SU-DHL-6 (cell line): ENCODE measurements around the gene CDCA3.

ENCODE experiments used
- H2AFZ ChIP-seq: fragments of 200-600 bp; sonication (generic); 2 replicates; pipeline ENCODE4 v1.6.1; 2014; ENCODE audit warnings: low read depth, mild to moderate bottlenecking, moderate library complexity, mixed read lengths, antibody characterized with exemption, low read length; ENCODE audit not compliant: severe bottlenecking
- H3F3A ChIP-seq: fragments of 200-600 bp; shearing (Covaris generic); 2 replicates; pipeline ENCODE4 v1.6.0; 2016; ENCODE audit warnings: antibody characterized with exemption, mild to moderate bottlenecking; ENCODE audit not compliant: insufficient read depth
- H3K27ac ChIP-seq: fragments of 200-600 bp; sonication (generic); 2 replicates; pipeline ENCODE4 v1.5.1; 2016; ENCODE audit warnings: low read depth, mild to moderate bottlenecking, low read length, moderate library complexity, mixed read lengths
- H3K27me3 ChIP-seq: fragments of 200-600 bp; sonication (generic), shearing (Covaris generic); 2 replicates; pipeline ENCODE4 v1.6.0; 2014; ENCODE audit warnings: mild to moderate bottlenecking, low read length
- H3K36me3 ChIP-seq: fragments of 200-600 bp; sonication (generic); 2 replicates; pipeline ENCODE4 v1.6.1; 2014; ENCODE audit warnings: mild to moderate bottlenecking, low read length, mixed read lengths
- H3K4me2 ChIP-seq: fragments of 300-600, 200-600 bp; shearing (Covaris generic), sonication (generic); 2 replicates; pipeline ENCODE4 v1.6.0; 2014; ENCODE audit warnings: low read length, low read depth, mild to moderate bottlenecking; ENCODE audit not compliant: poor library complexity, severe bottlenecking
- H3K4me3 ChIP-seq: fragments of 200-600 bp; sonication (generic); 2 replicates; pipeline ENCODE4 v1.5.1; 2014; ENCODE audit warnings: antibody characterized with exemption, low read length, mild to moderate bottlenecking, mixed read lengths; ENCODE audit not compliant: insufficient read depth, poor library complexity, severe bottlenecking
- H3K79me2 ChIP-seq: fragments of 200-600 bp; sonication (generic); 2 replicates; pipeline ENCODE4 v1.6.1; 2014; ENCODE audit warnings: mild to moderate bottlenecking, low read length, moderate library complexity; ENCODE audit not compliant: insufficient read depth
- H3K9ac ChIP-seq: fragments of 200-600 bp; sonication (generic); 2 replicates; pipeline ENCODE4 v1.7.0; 2014; ENCODE audit warnings: mild to moderate bottlenecking, low read length
- H3K9me2 ChIP-seq: fragments of 200-600 bp; sonication (generic); replicated peaks from 2 replicates; pipeline ENCODE4 v1.6.1; 2014; ENCODE audit warnings: low read length; ENCODE audit not compliant: insufficient read depth
- H3K9me3 ChIP-seq: fragments of 200-600 bp; sonication (generic); 2 replicates; pipeline ENCODE4 v1.6.1; 2014; ENCODE audit warnings: low read length, mixed read lengths; ENCODE audit not compliant: insufficient read depth
- H4K20me1 ChIP-seq: fragments of 200-600 bp; sonication (generic); 2 replicates; pipeline ENCODE4 v1.6.1; 2014; ENCODE audit warnings: low read depth, mild to moderate bottlenecking, antibody characterized with exemption, low read length, moderate library complexity, mixed read lengths
- EZH2phosphoT487 ChIP-seq: fragments of 200-600 bp; sonication (generic), shearing (Covaris generic); conservative IDR thresholded peaks from 2 replicates; pipeline ENCODE4 v1.6.1; 2018; ENCODE audit warnings: mild to moderate bottlenecking, antibody characterized with exemption, low read length, moderate library complexity, mixed read lengths
- TF ChIP-seq, protein P1 (sequence below): fragments of 200-600 bp; sonication (generic); IDR thresholded peaks from one replicate; pipeline ENCODE4 v1.5.1; 2017; ENCODE audit warnings: antibody characterized with exemption, mild to moderate bottlenecking, low read length, moderate library complexity; ENCODE audit not compliant: insufficient read depth, poor library complexity, severe bottlenecking

CDCA3 gene

DNA sequence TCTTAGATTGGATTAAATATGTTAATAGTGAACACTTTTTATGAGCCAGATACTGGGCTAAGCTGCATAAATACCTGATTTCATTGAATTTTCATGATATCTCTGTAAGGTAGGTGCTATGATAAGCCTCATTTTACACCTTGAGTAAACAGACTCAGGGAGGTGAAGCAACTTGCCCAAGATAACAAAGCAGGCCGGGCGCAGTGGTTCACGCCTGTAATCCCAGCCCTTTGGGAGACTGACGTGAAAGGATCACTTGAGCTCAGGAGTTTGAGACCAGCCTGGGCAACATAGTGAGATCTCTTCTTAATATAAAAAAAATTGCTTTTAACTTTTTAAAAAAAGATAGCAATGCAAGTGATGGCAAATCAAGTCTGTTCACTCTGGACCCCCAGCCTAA is 9.0 kb downstream of the CDCA3 start:
- no peak overlapping the region for H3K27ac ChIP-seq
- H3K9me2 ChIP-seq: no peaks in the 10 kb centered on the region
- no peak for TF ChIP-seq EZH2phosphoT487
- TF ChIP-seq, protein P1, sequence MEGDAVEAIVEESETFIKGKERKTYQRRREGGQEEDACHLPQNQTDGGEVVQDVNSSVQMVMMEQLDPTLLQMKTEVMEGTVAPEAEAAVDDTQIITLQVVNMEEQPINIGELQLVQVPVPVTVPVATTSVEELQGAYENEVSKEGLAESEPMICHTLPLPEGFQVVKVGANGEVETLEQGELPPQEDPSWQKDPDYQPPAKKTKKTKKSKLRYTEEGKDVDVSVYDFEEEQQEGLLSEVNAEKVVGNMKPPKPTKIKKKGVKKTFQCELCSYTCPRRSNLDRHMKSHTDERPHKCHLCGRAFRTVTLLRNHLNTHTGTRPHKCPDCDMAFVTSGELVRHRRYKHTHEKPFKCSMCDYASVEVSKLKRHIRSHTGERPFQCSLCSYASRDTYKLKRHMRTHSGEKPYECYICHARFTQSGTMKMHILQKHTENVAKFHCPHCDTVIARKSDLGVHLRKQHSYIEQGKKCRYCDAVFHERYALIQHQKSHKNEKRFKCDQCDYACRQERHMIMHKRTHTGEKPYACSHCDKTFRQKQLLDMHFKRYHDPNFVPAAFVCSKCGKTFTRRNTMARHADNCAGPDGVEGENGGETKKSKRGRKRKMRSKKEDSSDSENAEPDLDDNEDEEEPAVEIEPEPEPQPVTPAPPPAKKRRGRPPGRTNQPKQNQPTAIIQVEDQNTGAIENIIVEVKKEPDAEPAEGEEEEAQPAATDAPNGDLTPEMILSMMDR: no peak
- H4K20me1 ChIP-seq: no peaks in the 10 kb centered on the region
- H3F3A ChIP-seq: peaks cover 4% of the 10 kb centered on the region; the same call in 1 of the 2 replicates
- H3K79me2 ChIP-seq: no peaks in the 10 kb centered on the region
- no peaks in the 10 kb centered on the region for H3K27me3 ChIP-seq
- no peaks in the 10 kb centered on the region for H3K36me3 ChIP-seq
- no peak overlapping the region for H3K4me3 ChIP-seq
- H3K9ac ChIP-seq: no peak overlapping the region
- H3K9me3 ChIP-seq: no peaks in the 10 kb centered on the region
- H2AFZ ChIP-seq: no peak overlapping the region
- H3K4me2 ChIP-seq: no peak overlapping the region

DNA sequence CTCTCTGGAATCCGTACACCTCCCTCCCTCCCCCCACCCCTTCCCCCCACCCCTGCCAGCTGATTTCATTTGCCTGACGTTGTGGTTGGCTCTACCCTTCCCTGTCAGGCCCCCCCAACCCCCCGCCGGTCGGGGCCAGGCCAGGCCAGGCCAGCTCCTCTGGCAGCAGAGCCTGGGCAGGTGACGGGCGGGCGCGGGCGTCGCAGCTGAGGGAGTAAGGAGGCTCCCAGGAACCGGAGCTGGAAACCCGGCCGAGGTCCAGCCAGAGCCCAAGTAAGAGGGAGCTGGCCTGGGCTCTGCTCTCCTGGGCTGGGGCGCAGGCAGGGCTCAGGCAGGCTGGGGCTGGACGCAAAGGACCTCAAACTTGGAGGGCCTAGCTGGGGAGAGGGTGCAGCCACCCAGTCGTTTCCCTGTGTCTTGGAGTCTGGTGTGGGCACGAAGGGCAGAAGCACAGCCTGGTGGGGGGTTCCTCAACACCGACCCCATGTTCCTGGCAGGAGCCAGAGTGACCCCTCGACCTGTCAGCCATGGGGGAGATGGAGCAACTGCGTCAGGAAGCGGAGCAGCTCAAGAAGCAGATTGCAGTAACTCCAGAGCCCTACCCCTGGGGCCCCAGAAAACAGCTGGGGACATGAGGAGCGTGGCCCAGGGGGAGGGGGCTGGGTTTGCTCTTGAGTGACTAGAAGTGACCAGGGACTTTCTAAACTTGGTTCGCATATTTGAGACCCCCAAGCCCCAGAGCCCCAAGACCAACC is 10.1 kb downstream of the CDCA3 start, which contains the start of gene GNB3:
Gene GNB3 (plus strand): TSS at position 165 of the 755 bp plus-strand sequence. CDS start 363 bp downstream, at position 528.
- H4K20me1 ChIP-seq: no peaks in the 10 kb centered on the region
- H3K27me3 ChIP-seq: no peaks in the 10 kb centered on the region
- H3K36me3 ChIP-seq: no peaks in the 10 kb centered on the region
- no peak within 1 kb of the TSS for H3K4me3 ChIP-seq
- no peaks in the 10 kb centered on the region for H3K79me2 ChIP-seq
- H3K9me3 ChIP-seq: no peaks in the 10 kb centered on the region
- H3K4me2 ChIP-seq: peak within 1 kb of the TSS; percentile 43
- H3K27ac ChIP-seq: peak within 1 kb of the TSS; percentile 40
- no peaks in the 10 kb centered on the region for H3K9me2 ChIP-seq
- peak within 1 kb of the TSS; percentile 44; the same call in 1 of the 2 replicates for H3K9ac ChIP-seq
- peaks cover 4% of the 10 kb centered on the region; the same call in 1 of the 2 replicates for H3F3A ChIP-seq
- H2AFZ ChIP-seq: no peak within 1 kb of the TSS
- TF ChIP-seq, protein P1: no peak
- no peak for TF ChIP-seq EZH2phosphoT487

DNA sequence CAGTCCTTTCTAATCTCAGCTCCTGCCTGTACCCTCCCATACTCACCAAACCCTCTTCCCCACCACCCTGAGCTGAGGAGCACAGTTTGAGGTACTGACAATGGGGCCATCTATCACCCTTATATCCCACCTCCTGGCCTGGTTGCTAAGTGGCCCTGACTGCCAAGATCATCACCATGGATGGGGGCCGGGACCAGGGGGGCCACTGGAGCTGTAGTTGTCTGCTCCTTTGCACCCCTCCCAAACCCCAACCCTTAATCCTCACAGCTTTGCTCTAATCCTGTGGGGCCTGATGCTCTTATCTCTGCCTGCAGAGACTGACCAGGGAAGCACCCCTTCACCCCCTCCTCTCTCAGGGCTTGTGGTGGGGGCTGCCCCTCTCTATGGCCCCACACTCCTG is 10.8 kb downstream of the CDCA3 start:
- Histone ChIP-seq H3K4me2 (peak overlapping the region; percentile 43), H3F3A (peaks cover 4% of the 10 kb centered on the region; the same call in 1 of the 2 replicates), H3K9me2 (no peaks in the 10 kb centered on the region), H3K36me3 (no peaks in the 10 kb centered on the region), H3K4me3 (no peak overlapping the region), H4K20me1 (no peaks in the 10 kb centered on the region), H3K27me3 (no peaks in the 10 kb centered on the region), H2AFZ (no peak overlapping the region), H3K79me2 (no peaks in the 10 kb centered on the region), H3K9ac (peak overlapping the region; percentile 44; the same call in 1 of the 2 replicates), H3K27ac (peak overlapping the region; percentile 40), H3K9me3 (no peaks in the 10 kb centered on the region)
- no peak for TF ChIP-seq EZH2phosphoT487

DNA sequence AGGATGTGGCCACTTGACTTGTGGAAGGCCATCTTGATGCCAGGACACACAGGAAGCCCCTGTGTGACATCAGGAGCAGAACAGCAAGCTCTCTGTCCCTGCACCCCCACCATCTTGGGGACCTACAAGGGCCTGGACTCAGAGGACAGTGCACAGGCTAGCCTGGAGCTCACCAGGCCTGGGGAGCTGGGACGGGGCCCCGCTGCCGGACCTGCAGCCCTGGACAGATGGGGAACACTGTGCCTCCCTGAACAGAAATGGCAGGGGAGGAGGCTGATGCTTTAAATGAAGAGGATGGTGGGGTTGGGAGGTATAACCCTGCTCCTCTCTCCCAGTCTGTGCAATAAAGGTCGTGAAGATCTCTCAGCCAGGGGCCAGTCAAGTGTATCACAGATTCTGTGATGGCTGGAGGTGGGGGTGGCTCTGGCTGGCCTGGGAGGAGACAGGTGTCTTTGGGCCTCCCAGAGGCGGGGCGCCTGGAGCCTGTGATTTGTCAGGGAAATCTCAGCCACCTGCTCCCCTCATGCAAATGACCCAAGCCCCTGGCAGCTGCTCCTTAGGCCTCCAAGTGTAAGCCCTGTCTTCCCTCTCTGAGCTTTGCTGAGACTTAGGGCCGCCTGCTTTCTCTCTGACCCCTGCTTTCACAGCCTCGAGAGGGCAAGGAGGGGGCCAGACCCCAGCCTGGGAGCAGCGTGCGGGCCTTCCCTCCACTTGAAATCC is 11.4 kb downstream of the CDCA3 start:
- Histone ChIP-seq H3K9ac (peak overlapping the region; percentile 44; the same call in 1 of the 2 replicates), H3K79me2 (no peaks in the 10 kb centered on the region), H4K20me1 (no peaks in the 10 kb centered on the region), H3K36me3 (no peaks in the 10 kb centered on the region), H2AFZ (no peak overlapping the region), H3K9me3 (no peaks in the 10 kb centered on the region), H3K4me3 (no peak overlapping the region), H3K4me2 (peak overlapping the region; percentile 43), H3F3A (no peaks in the 10 kb centered on the region), H3K27ac (peak overlapping the region; percentile 40), H3K9me2 (no peaks in the 10 kb centered on the region), H3K27me3 (no peaks in the 10 kb centered on the region)
- TF ChIP-seq EZH2phosphoT487: no peak
- TF ChIP-seq, protein P1: no peak
